Fibroblast of lung (primary cell): ENCODE data around the gene UPK1A.

Source experiments
- CTCF ChIP-seq, 2 donors: IDR thresholded peaks in 1 of 2; conservative IDR thresholded peaks in 1 of 2; 1 replicate in 1 of 2; 2 replicates in 1 of 2; pipeline ENCODE4 v1.5.1; 2011 to 2012; ENCODE audit warnings: low read length in 2 of 2, control low read depth in 1 of 2, inconsistent platforms in 1 of 2, low read depth in 1 of 2, mild to moderate bottlenecking in 1 of 2
- EZH2 ChIP-seq: IDR thresholded peaks from 2 replicates; pipeline ENCODE4 v1.5.1; 2012; ENCODE audit warnings: low read length, control low read depth, mild to moderate bottlenecking; ENCODE audit errors: missing control alignments

- no peak for TF ChIP-seq EZH2
- TF ChIP-seq CTCF (conservative IDR thresholded peaks at IDR 0.05 in 1 of 2, IDR thresholded peaks at IDR 0.05 in 1 of 2; ENCODE audit: low read depth in 1 of 2, low read length in 2 of 2) = no peak
Measured at GRCh38 chr19:35725216-35725861, 59.0 kb downstream of the UPK1A start.
